SH-SY5Y (cell line): ENCODE results near the gene SLC43A1.

Experiments
- GATA2 ChIP-seq: IDR thresholded peaks from 2 replicates; pipeline ENCODE4 v1.6.1; 2011; ENCODE audit warnings: mild to moderate bottlenecking, low read depth, low read length
- GATA3 ChIP-seq: IDR thresholded peaks from 2 replicates; pipeline ENCODE4 v1.6.1; 2011; ENCODE audit warnings: low read depth, mild to moderate bottlenecking, low read length, moderate library complexity

The SLC43A1 gene

GRCh38 chr11:57496109-57496820, 19.2 kb downstream of the SLC43A1 start:
- TF ChIP-seq GATA3: no peak
- no peak for TF ChIP-seq GATA2

GRCh38 chr11:57493507-57494503, 21.7 kb downstream of the SLC43A1 start:
- TF ChIP-seq GATA3 (no peak), GATA2 (no peak)

GRCh38 chr11:57491371-57492061, 24.0 kb downstream of the SLC43A1 start:
- no peak for TF ChIP-seq GATA2

- TF ChIP-seq GATA2: no peak
These were observed 24.9 kb downstream of the SLC43A1 start for GRCh38 chr11:57490456-57491248.

GRCh38 chr11:57487920-57488659, 27.4 kb downstream of the SLC43A1 start:
- no peak for TF ChIP-seq GATA2
- TF ChIP-seq GATA3: no peak

- TF ChIP-seq GATA2 (no peak), GATA3 (no peak)
These were observed 28.3 kb downstream of the SLC43A1 start for GRCh38 chr11:57487021-57487778.

GRCh38 chr11:57485217-57485990, 30.1 kb downstream of the SLC43A1 start:
- TF ChIP-seq GATA2 (no peak), GATA3 (no peak)

GRCh38 chr11:57484141-57484710, 31.3 kb downstream of the SLC43A1 start:
- TF ChIP-seq GATA3: no peak
- no peak for TF ChIP-seq GATA2

- TF ChIP-seq GATA2: no peak
- TF ChIP-seq GATA3: no peak
These were observed 32.0 kb downstream of the SLC43A1 start for GRCh38 chr11:57483562-57483918.

GRCh38 chr11:57482782-57483561, 32.5 kb downstream of the SLC43A1 start:
- TF ChIP-seq GATA3 (no peak), GATA2 (no peak)
